ENCODE measurements around the gene PTPRG. TPM values are rescaled to one million over a fixed set of nuclear protein-coding genes. Genes with fewer than 3 reads are reported as not detected.
A peak's percentile ranks its signal among the peaks of the same experiment; 100 is the strongest.

Gene PTPRG
- total RNA-seq, 4 donors from 2014 or later = 33.5 to 56.6 (median 46.9) TPM

GRCh38 chr3:61589856-61590255 is 28.5 kb downstream of the PTPRG start:
- Histone ChIP-seq H3K9me3 (no peaks in the 10 kb centered on the region), H3K4me1 (no peaks in the 10 kb centered on the region), H3K36me3 (no peaks in the 10 kb centered on the region), H3K27ac (no peak overlapping the region), H3K4me3 (no peak overlapping the region), H3K27me3 (no peaks in the 10 kb centered on the region)
- DNase-seq = no peak
- TF ChIP-seq CTCF (IDR thresholded peaks at IDR 0.05) = no peak
- TF ChIP-seq POLR2A (IDR thresholded peaks at IDR 0.05) = no peak

GRCh38 chr3:61591300-61591699 is 29.9 kb downstream of the PTPRG start:
- no peak overlapping the region for H3K4me3 ChIP-seq
- no peaks in the 10 kb centered on the region for H3K4me1 ChIP-seq
- H3K9me3 ChIP-seq = no peaks in the 10 kb centered on the region
- TF ChIP-seq POLR2A (IDR thresholded peaks at IDR 0.05) = no peak
- no peak for TF ChIP-seq CTCF (IDR thresholded peaks at IDR 0.05)
- no peak for DNase-seq
- H3K27ac ChIP-seq = no peak overlapping the region
- no peaks in the 10 kb centered on the region for H3K27me3 ChIP-seq
- H3K36me3 ChIP-seq = no peaks in the 10 kb centered on the region

GRCh38 chr3:61593446-61594029 is 32.2 kb downstream of the PTPRG start:
- H3K9me3 ChIP-seq = no peaks in the 10 kb centered on the region
- DNase-seq = no peak
- no peak overlapping the region for H3K4me3 ChIP-seq
- no peaks in the 10 kb centered on the region for H3K36me3 ChIP-seq
- H3K27me3 ChIP-seq = no peaks in the 10 kb centered on the region
- no peaks in the 10 kb centered on the region for H3K4me1 ChIP-seq
- no peak overlapping the region for H3K27ac ChIP-seq
- TF ChIP-seq CTCF (IDR thresholded peaks at IDR 0.05) (no peak), POLR2A (IDR thresholded peaks at IDR 0.05) (no peak)

- Histone ChIP-seq H3K4me3 (no peak overlapping the region), H3K36me3 (no peaks in the 10 kb centered on the region), H3K9me3 (no peaks in the 10 kb centered on the region), H3K27ac (peak overlapping the region in 1 of 4 donors; percentile 20), H3K27me3 (no peaks in the 10 kb centered on the region), H3K4me1 (no peaks in the 10 kb centered on the region)
- TF ChIP-seq POLR2A (IDR thresholded peaks at IDR 0.05) (no peak), CTCF (IDR thresholded peaks at IDR 0.05) (no peak)
- DNase-seq = no peak
Measured at GRCh38 chr3:61594144-61594963, 33.0 kb downstream of the PTPRG start.

- TF ChIP-seq POLR2A (IDR thresholded peaks at IDR 0.05) (no peak), CTCF (IDR thresholded peaks at IDR 0.05) (no peak)
- peak overlapping the region in 1 of 4 donors; percentile 20 for H3K27ac ChIP-seq
- H3K27me3 ChIP-seq = no peaks in the 10 kb centered on the region
- no peak for DNase-seq
- H3K4me3 ChIP-seq = no peak overlapping the region
- no peaks in the 10 kb centered on the region for H3K9me3 ChIP-seq
- no peaks in the 10 kb centered on the region for H3K36me3 ChIP-seq
- H3K4me1 ChIP-seq = no peaks in the 10 kb centered on the region
Measured at GRCh38 chr3:61594964-61595285, 33.6 kb downstream of the PTPRG start.
